Gastrocnemius medialis (tissue), 4 donors: ENCODE data around the gene KANSL1. TPM values are rescaled to one million over a fixed set of nuclear protein-coding genes. Genes with fewer than 3 reads are reported as not detected.

Experiments
- ATAC-seq, 2 donors: fragments of 150-250 bp; one replicate each; pipeline ENCODE4 v1.9.1; 2016
- DNase-seq, 2 donors: peaks; one replicate each; pipeline ENCODE4 v3.0.0-alpha.2; 2019
- H3K27ac ChIP-seq, 4 donors: fragments of 200-600 bp; sonication (generic); 1 replicate in 1 of 4; 2 replicates in 3 of 4; pipeline ENCODE4 v1.5.1; 2016 to 2018; ENCODE audit warnings: mild to moderate bottlenecking in 2 of 4, moderate library complexity in 1 of 4
- H3K27me3 ChIP-seq, 3 donors: fragments of 200-600 bp; sonication (generic) in 2 of 3; 1 replicate in 1 of 3; 2 replicates in 2 of 3; pipeline versions ENCODE4 v1.5.1 to v1.6.0; 2016 to 2019; ENCODE audit warnings: mild to moderate bottlenecking in 1 of 3, moderate library complexity in 1 of 3
- H3K36me3 ChIP-seq, 2 donors: fragments of 200-600 bp; sonication (generic) in 1 of 2; one replicate each; pipeline ENCODE4 v1.5.1; 2017 to 2018
- H3K4me1 ChIP-seq, 2 donors: fragments of 200-600 bp; sonication (generic) in 1 of 2; one replicate each; pipeline ENCODE4 v1.5.1; 2016 to 2017; ENCODE audit warnings: mild to moderate bottlenecking in 2 of 2
- H3K4me3 ChIP-seq, 4 donors: fragments of 200-600 bp; sonication (generic) in 3 of 4; 1 replicate in 1 of 4; 2 replicates in 3 of 4; pipeline ENCODE4 v1.5.1; 2016 to 2019; ENCODE audit warnings: mild to moderate bottlenecking in 2 of 4
- H3K9me3 ChIP-seq, 3 donors: fragments of 200-600 bp; sonication (generic) in 2 of 3; 1 replicate in 1 of 3; 2 replicates in 2 of 3; pipeline ENCODE4 v1.5.1; 2016 to 2019
- CTCF ChIP-seq, 5 experiments: fragments of 450-650 bp in 3 of 5; fragments of 200-600 bp in 2 of 5; sonication (generic) in 2 of 5; IDR thresholded peaks in 4 of 5; conservative IDR thresholded peaks in 1 of 5; 1 replicate in 4 of 5; 2 replicates in 1 of 5; pipeline ENCODE4 v1.5.1; 2016 to 2019; ENCODE audit warnings: antibody characterized with exemption in 5 of 5, mild to moderate bottlenecking in 3 of 5, moderate library complexity in 3 of 5
- POLR2A ChIP-seq, 2 donors: fragments of 450-650 bp; IDR thresholded peaks; one replicate each; pipeline ENCODE4 v1.6.1; 2017; ENCODE audit warnings: antibody characterized with exemption in 2 of 2, mild to moderate bottlenecking in 2 of 2, moderate library complexity in 2 of 2
- in situ Hi-C, 4 donors: fragments of 200-750 bp; cut with MboI; loops; one replicate each; pipeline versions ENCODE4 v1.15.0 to v1.8.0; 2017; ENCODE audit warnings: low sequenced_read_pairs in 4 of 4
- intact Hi-C: fragments of 100-400 bp; cut with DNase I; formaldehyde crosslinking; loops from one replicate; pipeline ENCODE4 v1.15.1; 2023; ENCODE audit warnings: low total_unique reads
- total RNA-seq, 4 donors: library from RNA; depleted of rRNA; stranded (reverse); fragments of >200 nt; gene quantifications; one replicate each; pipeline versions ENCODE4 v1.1.0 to v1.2.3, GENCODE V29; 2016

Gene KANSL1
- total RNA-seq, 4 donors from 2014 or later = 19.9 to 35.9 (median 31.2) TPM

GRCh38 chr17:46169913-46170638 lies 23.2 kb downstream of the KANSL1 start:
- ATAC-seq = no peak
- TF ChIP-seq POLR2A (IDR thresholded peaks at IDR 0.05) = no peak
- TF ChIP-seq CTCF (IDR thresholded peaks at IDR 0.05 in 4 of 5, conservative IDR thresholded peaks at IDR 0.05 in 1 of 5) = no peak
- peak overlapping the region in 1 of 4 donors; percentile 61 for H3K27ac ChIP-seq
- in situ Hi-C loops = no loop called here
- peaks cover 0 to 17% of the 10 kb centered on the region in 2 donors for H3K36me3 ChIP-seq
- H3K4me1 ChIP-seq = peaks cover 87 to 88% of the 10 kb centered on the region in 2 donors
- DNase-seq = no peak
- H3K4me3 ChIP-seq = no peak overlapping the region
- intact Hi-C loops = no loop called here
- H3K27me3 ChIP-seq = no peaks in the 10 kb centered on the region
- no peaks in the 10 kb centered on the region for H3K9me3 ChIP-seq

GRCh38 chr17:46167826-46168569 lies 25.2 kb downstream of the KANSL1 start:
- TF ChIP-seq POLR2A (IDR thresholded peaks at IDR 0.05) = no peak
- no peak for TF ChIP-seq CTCF (IDR thresholded peaks at IDR 0.05 in 4 of 5, conservative IDR thresholded peaks at IDR 0.05 in 1 of 5)
- Histone ChIP-seq H3K27ac (peak overlapping the region in 1 of 4 donors; percentile 14), H3K9me3 (no peaks in the 10 kb centered on the region), H3K36me3 (peaks cover 0 to 17% of the 10 kb centered on the region in 2 donors), H3K4me1 (peaks cover 86 to 87% of the 10 kb centered on the region in 2 donors), H3K27me3 (no peaks in the 10 kb centered on the region), H3K4me3 (no peak overlapping the region)
- ATAC-seq = no peak
- in situ Hi-C loops = no loop called here
- intact Hi-C loops = no loop called here
- no peak for DNase-seq

- no peaks in the 10 kb centered on the region for H3K27me3 ChIP-seq
- peaks cover 0 to 17% of the 10 kb centered on the region in 2 donors for H3K36me3 ChIP-seq
- no peaks in the 10 kb centered on the region for H3K9me3 ChIP-seq
- ATAC-seq = no peak
- DNase-seq = no peak
- intact Hi-C loops = no loop called here
- H3K27ac ChIP-seq = peak overlapping the region in 2 of 4 donors; percentile 3 to 27
- no peak overlapping the region for H3K4me3 ChIP-seq
- in situ Hi-C loops = no loop called here
- TF ChIP-seq CTCF (IDR thresholded peaks at IDR 0.05 in 4 of 5, conservative IDR thresholded peaks at IDR 0.05 in 1 of 5) (no peak), POLR2A (IDR thresholded peaks at IDR 0.05) (no peak)
- peaks cover 86% of the 10 kb centered on the region in 2 donors for H3K4me1 ChIP-seq
Observed at GRCh38 chr17:46167267-46167666, 26.0 kb downstream of the KANSL1 start.

GRCh38 chr17:46166692-46167249 lies 26.5 kb downstream of the KANSL1 start:
- intact Hi-C loops (no loop called here), in situ Hi-C loops (no loop called here)
- H3K36me3 ChIP-seq = peaks cover 0 to 14% of the 10 kb centered on the region in 2 donors
- no peak for DNase-seq
- no peak for ATAC-seq
- H3K27me3 ChIP-seq = no peaks in the 10 kb centered on the region
- H3K9me3 ChIP-seq = no peaks in the 10 kb centered on the region
- H3K4me3 ChIP-seq = no peak overlapping the region
- H3K27ac ChIP-seq = peak overlapping the region in 3 of 4 donors; percentile 3 to 35 (median 27)
- TF ChIP-seq POLR2A (IDR thresholded peaks at IDR 0.05) = no peak
- no peak for TF ChIP-seq CTCF (IDR thresholded peaks at IDR 0.05 in 4 of 5, conservative IDR thresholded peaks at IDR 0.05 in 1 of 5)
- peaks cover 85 to 88% of the 10 kb centered on the region in 2 donors for H3K4me1 ChIP-seq
